Measurements from ENCODE around the gene BMF. TPM values are rescaled to one million over a fixed set of nuclear protein-coding genes. Genes with fewer than 3 reads are reported as not detected.
"Not testable (repeated sequence)": the region's sequence is repeated elsewhere in the genome, so short reads cannot be mapped to it uniquely, and the experiment has no call there.

The BMF gene
- total and polyA plus RNA-seq, 2 experiments from 2014 or later, result 15.9 to 41.8 TPM

- Histone ChIP-seq H3K4me3 (no peak overlapping the region), H3K79me2 (no peaks in the 10 kb centered on the region), H3K36me3 (replicated peaks; ENCODE audit: insufficient read depth, low read depth) (no peaks in the 10 kb centered on the region), H3K9me2 (replicated peaks; ENCODE audit: insufficient read depth) (no peaks in the 10 kb centered on the region), H3K9me3 (ENCODE audit: low read depth) (no peaks in the 10 kb centered on the region), H3K27me3 (no peaks in the 10 kb centered on the region), H3K27ac (no peak overlapping the region), H3K4me1 (ENCODE audit: insufficient read depth) (no peaks in the 10 kb centered on the region), H4K20me1 (ENCODE audit: insufficient read depth, poor library complexity, severe bottlenecking) (no peaks in the 10 kb centered on the region), H3K4me2 (no peak overlapping the region), H2AFZ (no peak overlapping the region)
- DNase-seq (ENCODE audit: low spot score), result no peak
- WGBS (ENCODE audit: low lambda C conversion rate, missing lambda C conversion rate), result 87% methylated on average over 6 of the region's 6 CpGs
- TF ChIP-seq EZH2phosphoT487 (IDR thresholded peaks at IDR 0.05; ENCODE audit: low read depth, severe bottlenecking, unreplicated experiment) (no peak), CTCF (IDR thresholded peaks at IDR 0.05; ENCODE audit: poor library complexity) (no peak), EZH2 (IDR thresholded peaks at IDR 0.05; ENCODE audit: borderline replicate concordance) (no peak)
Measured at GRCh38 chr15:40136470-40137302, 28.0 kb upstream of the BMF start.

- H3K4me3 ChIP-seq; H4K20me1 ChIP-seq (ENCODE audit: insufficient read depth, poor library complexity, severe bottlenecking); H3K79me2 ChIP-seq; H3K9me2 ChIP-seq (replicated peaks; ENCODE audit: insufficient read depth); H3K36me3 ChIP-seq (replicated peaks; ENCODE audit: insufficient read depth, low read depth); H3K4me1 ChIP-seq (ENCODE audit: insufficient read depth); H2AFZ ChIP-seq; H3K4me2 ChIP-seq; DNase-seq (ENCODE audit: low spot score); H3K9me3 ChIP-seq (ENCODE audit: low read depth); H3K27ac ChIP-seq; H3K27me3 ChIP-seq: not testable (repeated sequence)
- WGBS (ENCODE audit: low lambda C conversion rate, missing lambda C conversion rate), result 96% methylated on average over 1 of the region's 1 CpG
Measured at GRCh38 chr15:40135846-40136450, 27.3 kb upstream of the BMF start.

GRCh38 chr15:40134885-40135284 is 26.2 kb upstream of the BMF start:
- Histone ChIP-seq H3K27ac (no peak overlapping the region), H3K79me2 (no peaks in the 10 kb centered on the region), H3K36me3 (replicated peaks; ENCODE audit: insufficient read depth, low read depth) (no peaks in the 10 kb centered on the region), H3K9me3 (ENCODE audit: low read depth) (no peaks in the 10 kb centered on the region), H3K4me2 (no peak overlapping the region), H2AFZ (no peak overlapping the region), H3K9me2 (replicated peaks; ENCODE audit: insufficient read depth) (no peaks in the 10 kb centered on the region), H3K4me1 (ENCODE audit: insufficient read depth) (no peaks in the 10 kb centered on the region), H4K20me1 (ENCODE audit: insufficient read depth, poor library complexity, severe bottlenecking) (no peaks in the 10 kb centered on the region), H3K27me3 (no peaks in the 10 kb centered on the region), H3K4me3 (no peak overlapping the region)
- no peak for TF ChIP-seq EZH2phosphoT487 (IDR thresholded peaks at IDR 0.05; ENCODE audit: low read depth, severe bottlenecking, unreplicated experiment)
- no peak for TF ChIP-seq EZH2 (IDR thresholded peaks at IDR 0.05; ENCODE audit: borderline replicate concordance)
- no peak for TF ChIP-seq CTCF (IDR thresholded peaks at IDR 0.05; ENCODE audit: poor library complexity)
- 76% methylated on average over 9 of the region's 9 CpGs for WGBS (ENCODE audit: low lambda C conversion rate, missing lambda C conversion rate)
- DNase-seq (ENCODE audit: low spot score), result no peak

- H3K79me2 ChIP-seq, result no peaks in the 10 kb centered on the region
- H3K4me1 ChIP-seq (ENCODE audit: insufficient read depth), result no peaks in the 10 kb centered on the region
- H2AFZ ChIP-seq, result no peak overlapping the region
- no peaks in the 10 kb centered on the region for H3K36me3 ChIP-seq (replicated peaks; ENCODE audit: insufficient read depth, low read depth)
- H3K4me2 ChIP-seq, result no peak overlapping the region
- H3K9me3 ChIP-seq (ENCODE audit: low read depth), result no peaks in the 10 kb centered on the region
- TF ChIP-seq CTCF (IDR thresholded peaks at IDR 0.05; ENCODE audit: poor library complexity) (no peak), EZH2 (IDR thresholded peaks at IDR 0.05; ENCODE audit: borderline replicate concordance) (no peak), EZH2phosphoT487 (IDR thresholded peaks at IDR 0.05; ENCODE audit: low read depth, severe bottlenecking, unreplicated experiment) (no peak)
- H3K4me3 ChIP-seq, result no peak overlapping the region
- H3K27ac ChIP-seq, result no peak overlapping the region
- H3K9me2 ChIP-seq (replicated peaks; ENCODE audit: insufficient read depth), result no peaks in the 10 kb centered on the region
- DNase-seq (ENCODE audit: low spot score), result no peak
- H3K27me3 ChIP-seq, result no peaks in the 10 kb centered on the region
- no peaks in the 10 kb centered on the region for H4K20me1 ChIP-seq (ENCODE audit: insufficient read depth, poor library complexity, severe bottlenecking)
- 95% methylated on average over 13 of the region's 13 CpGs for WGBS (ENCODE audit: low lambda C conversion rate, missing lambda C conversion rate)
Measured at GRCh38 chr15:40133544-40133943, 24.9 kb upstream of the BMF start.

Data from hepatocyte (in vitro differentiated cells).